Measurements from ENCODE around the gene LIN9.

The LIN9 gene

DNA sequence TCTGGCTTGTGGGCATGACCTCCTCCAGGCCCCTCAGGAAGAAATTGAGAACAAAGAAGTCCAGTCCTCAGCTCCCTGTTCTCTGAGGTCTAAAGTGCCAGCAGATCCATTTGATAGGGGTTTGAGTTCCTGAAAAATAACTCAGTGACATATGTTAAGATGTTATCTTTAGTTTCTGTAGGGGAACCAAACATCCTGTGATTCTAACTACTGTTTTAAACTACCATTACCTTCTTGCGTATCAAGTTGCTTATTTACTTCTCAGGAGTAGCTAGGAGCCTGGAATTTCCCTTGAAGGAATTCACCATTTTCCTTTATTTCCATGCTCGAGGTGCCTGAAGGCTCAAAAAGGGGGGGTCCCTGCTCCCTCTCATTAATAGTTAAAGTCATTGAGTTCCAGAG, 18.8 kb upstream of the LIN9 start:
- Histone ChIP-seq H2AFZ (ENCODE audit: low read depth, low read length, severe bottlenecking) (no peak overlapping the region), H3K9ac (ENCODE audit: low read length) (no peak overlapping the region), H4K20me1 (ENCODE audit: low read depth, low read length) (no peaks in the 10 kb centered on the region), H3K36me3 (ENCODE audit: low read length) (no peaks in the 10 kb centered on the region), H3K4me2 (ENCODE audit: low read depth, low read length, poor library complexity, severe bottlenecking) (no peak overlapping the region), H3K27me3 (ENCODE audit: low read length) (no peaks in the 10 kb centered on the region), H3K27ac (ENCODE audit: low read depth, low read length) (no peak overlapping the region), H3K79me2 (ENCODE audit: insufficient read depth, low read length) (no peaks in the 10 kb centered on the region), H3K9me3 (ENCODE audit: insufficient read depth, low read length) (no peaks in the 10 kb centered on the region), H3K4me3 (ENCODE audit: insufficient read depth, low read length, poor library complexity, severe bottlenecking) (no peak overlapping the region), H3K9me2 (replicated peaks; ENCODE audit: insufficient read depth, low read length) (no peaks in the 10 kb centered on the region), H3F3A (ENCODE audit: insufficient read depth) (peaks cover 4% of the 10 kb centered on the region)
- TF ChIP-seq CTCF (IDR thresholded peaks at IDR 0.05; ENCODE audit: insufficient read depth, low read length, poor library complexity, severe bottlenecking): no peak
- TF ChIP-seq EZH2phosphoT487 (conservative IDR thresholded peaks at IDR 0.05; ENCODE audit: low read length): no peak

DNA sequence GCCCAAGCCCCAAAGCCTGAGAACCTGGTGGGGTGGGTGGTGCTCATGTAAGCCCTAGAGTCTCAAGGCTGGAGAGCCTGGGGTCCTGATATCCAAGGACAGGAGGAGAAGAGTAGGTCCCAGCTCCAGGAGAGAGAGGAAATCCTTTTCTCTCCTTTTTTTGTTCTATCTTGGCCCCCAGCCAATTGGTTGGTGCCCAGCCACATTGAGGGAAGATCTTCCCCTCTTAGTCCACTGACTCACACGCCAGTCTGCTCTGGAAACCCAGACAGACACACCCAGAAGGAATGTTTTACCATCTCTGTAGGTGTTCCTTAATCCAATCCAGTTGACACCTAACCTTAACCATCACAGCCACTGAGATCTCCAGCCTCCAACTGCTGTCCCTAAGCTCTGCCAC, 16.2 kb upstream of the LIN9 start:
- no peaks in the 10 kb centered on the region for H4K20me1 ChIP-seq (ENCODE audit: low read depth, low read length)
- H3F3A ChIP-seq (ENCODE audit: insufficient read depth): no peaks in the 10 kb centered on the region
- H3K9ac ChIP-seq (ENCODE audit: low read length): no peak overlapping the region
- H3K9me3 ChIP-seq (ENCODE audit: insufficient read depth, low read length): no peaks in the 10 kb centered on the region
- no peaks in the 10 kb centered on the region for H3K79me2 ChIP-seq (ENCODE audit: insufficient read depth, low read length)
- no peak overlapping the region for H3K4me3 ChIP-seq (ENCODE audit: insufficient read depth, low read length, poor library complexity, severe bottlenecking)
- TF ChIP-seq CTCF (IDR thresholded peaks at IDR 0.05; ENCODE audit: insufficient read depth, low read length, poor library complexity, severe bottlenecking) (no peak), EZH2phosphoT487 (conservative IDR thresholded peaks at IDR 0.05; ENCODE audit: low read length) (no peak)
- no peaks in the 10 kb centered on the region for H3K36me3 ChIP-seq (ENCODE audit: low read length)
- no peak overlapping the region for H2AFZ ChIP-seq (ENCODE audit: low read depth, low read length, severe bottlenecking)
- H3K27ac ChIP-seq (ENCODE audit: low read depth, low read length): no peak overlapping the region
- no peak overlapping the region for H3K4me2 ChIP-seq (ENCODE audit: low read depth, low read length, poor library complexity, severe bottlenecking)
- no peaks in the 10 kb centered on the region for H3K9me2 ChIP-seq (replicated peaks; ENCODE audit: insufficient read depth, low read length)
- no peaks in the 10 kb centered on the region for H3K27me3 ChIP-seq (ENCODE audit: low read length)

GRCh38 chr1:226324479-226324878, 15.5 kb upstream of the LIN9 start:
- Histone ChIP-seq H3F3A (ENCODE audit: insufficient read depth) (no peaks in the 10 kb centered on the region), H3K36me3 (ENCODE audit: low read length) (no peaks in the 10 kb centered on the region), H3K27me3 (ENCODE audit: low read length) (no peaks in the 10 kb centered on the region), H2AFZ (ENCODE audit: low read depth, low read length, severe bottlenecking) (no peak overlapping the region), H3K4me3 (ENCODE audit: insufficient read depth, low read length, poor library complexity, severe bottlenecking) (no peak overlapping the region), H3K9ac (ENCODE audit: low read length) (no peak overlapping the region), H3K9me2 (replicated peaks; ENCODE audit: insufficient read depth, low read length) (no peaks in the 10 kb centered on the region), H3K4me2 (ENCODE audit: low read depth, low read length, poor library complexity, severe bottlenecking) (no peak overlapping the region), H4K20me1 (ENCODE audit: low read depth, low read length) (no peaks in the 10 kb centered on the region), H3K27ac (ENCODE audit: low read depth, low read length) (no peak overlapping the region), H3K79me2 (ENCODE audit: insufficient read depth, low read length) (no peaks in the 10 kb centered on the region), H3K9me3 (ENCODE audit: insufficient read depth, low read length) (no peaks in the 10 kb centered on the region)
- TF ChIP-seq EZH2phosphoT487 (conservative IDR thresholded peaks at IDR 0.05; ENCODE audit: low read length) (no peak), CTCF (IDR thresholded peaks at IDR 0.05; ENCODE audit: insufficient read depth, low read length, poor library complexity, severe bottlenecking) (no peak)

- Histone ChIP-seq H3K27ac (ENCODE audit: low read depth, low read length) (no peak overlapping the region), H3F3A (ENCODE audit: insufficient read depth) (no peaks in the 10 kb centered on the region), H4K20me1 (ENCODE audit: low read depth, low read length) (no peaks in the 10 kb centered on the region), H3K9ac (ENCODE audit: low read length) (no peak overlapping the region), H3K36me3 (ENCODE audit: low read length) (no peaks in the 10 kb centered on the region), H3K4me3 (ENCODE audit: insufficient read depth, low read length, poor library complexity, severe bottlenecking) (no peak overlapping the region), H3K9me2 (replicated peaks; ENCODE audit: insufficient read depth, low read length) (no peaks in the 10 kb centered on the region), H3K4me2 (ENCODE audit: low read depth, low read length, poor library complexity, severe bottlenecking) (no peak overlapping the region), H2AFZ (ENCODE audit: low read depth, low read length, severe bottlenecking) (no peak overlapping the region), H3K27me3 (ENCODE audit: low read length) (no peaks in the 10 kb centered on the region), H3K9me3 (ENCODE audit: insufficient read depth, low read length) (no peaks in the 10 kb centered on the region), H3K79me2 (ENCODE audit: insufficient read depth, low read length) (no peaks in the 10 kb centered on the region)
- TF ChIP-seq EZH2phosphoT487 (conservative IDR thresholded peaks at IDR 0.05; ENCODE audit: low read length) (no peak), CTCF (IDR thresholded peaks at IDR 0.05; ENCODE audit: insufficient read depth, low read length, poor library complexity, severe bottlenecking) (no peak)
Measured at GRCh38 chr1:226322986-226323385, 14.0 kb upstream of the LIN9 start.

All from SU-DHL-6 (cell line).